Measurements from ENCODE around the gene SULT1A1.

- TF ChIP-seq, protein P1, sequence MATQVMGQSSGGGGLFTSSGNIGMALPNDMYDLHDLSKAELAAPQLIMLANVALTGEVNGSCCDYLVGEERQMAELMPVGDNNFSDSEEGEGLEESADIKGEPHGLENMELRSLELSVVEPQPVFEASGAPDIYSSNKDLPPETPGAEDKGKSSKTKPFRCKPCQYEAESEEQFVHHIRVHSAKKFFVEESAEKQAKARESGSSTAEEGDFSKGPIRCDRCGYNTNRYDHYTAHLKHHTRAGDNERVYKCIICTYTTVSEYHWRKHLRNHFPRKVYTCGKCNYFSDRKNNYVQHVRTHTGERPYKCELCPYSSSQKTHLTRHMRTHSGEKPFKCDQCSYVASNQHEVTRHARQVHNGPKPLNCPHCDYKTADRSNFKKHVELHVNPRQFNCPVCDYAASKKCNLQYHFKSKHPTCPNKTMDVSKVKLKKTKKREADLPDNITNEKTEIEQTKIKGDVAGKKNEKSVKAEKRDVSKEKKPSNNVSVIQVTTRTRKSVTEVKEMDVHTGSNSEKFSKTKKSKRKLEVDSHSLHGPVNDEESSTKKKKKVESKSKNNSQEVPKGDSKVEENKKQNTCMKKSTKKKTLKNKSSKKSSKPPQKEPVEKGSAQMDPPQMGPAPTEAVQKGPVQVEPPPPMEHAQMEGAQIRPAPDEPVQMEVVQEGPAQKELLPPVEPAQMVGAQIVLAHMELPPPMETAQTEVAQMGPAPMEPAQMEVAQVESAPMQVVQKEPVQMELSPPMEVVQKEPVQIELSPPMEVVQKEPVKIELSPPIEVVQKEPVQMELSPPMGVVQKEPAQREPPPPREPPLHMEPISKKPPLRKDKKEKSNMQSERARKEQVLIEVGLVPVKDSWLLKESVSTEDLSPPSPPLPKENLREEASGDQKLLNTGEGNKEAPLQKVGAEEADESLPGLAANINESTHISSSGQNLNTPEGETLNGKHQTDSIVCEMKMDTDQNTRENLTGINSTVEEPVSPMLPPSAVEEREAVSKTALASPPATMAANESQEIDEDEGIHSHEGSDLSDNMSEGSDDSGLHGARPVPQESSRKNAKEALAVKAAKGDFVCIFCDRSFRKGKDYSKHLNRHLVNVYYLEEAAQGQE (IDR thresholded peaks at IDR 0.05; ENCODE audit: insufficient read depth in 1 of 2, low read depth in 2 of 2, low read length in 2 of 2), result no peak
- TF ChIP-seq POLR2AphosphoS5 (IDR thresholded peaks at IDR 0.05; ENCODE audit: low read depth, low read length) (no peak), TAF1 (IDR thresholded peaks at IDR 0.05; ENCODE audit: borderline replicate concordance, insufficient read depth, low read length) (no peak), FOXP2 (optimal IDR thresholded peaks at IDR 0.05; ENCODE audit: borderline replicate concordance, extremely low read depth, extremely low read length, insufficient read depth) (no peak), SIN3A (IDR thresholded peaks at IDR 0.05; ENCODE audit: borderline replicate concordance, insufficient read depth, low read length) (no peak)
Observed at GRCh38 chr16:28558456-28558855, 51.4 kb downstream of the SULT1A1 start.
